H9 (cell line): ENCODE measurements around the gene STK35. TPM values are rescaled to one million over a fixed set of nuclear protein-coding genes. Genes with fewer than 3 reads are reported as not detected.

Source experiments
- DNase-seq: peaks from one replicate; pipeline ENCODE4 v3.0.0-alpha.2; 2017
- H2AFZ ChIP-seq: one replicate; pipeline ENCODE4 v1.6.1; 2013; ENCODE audit warnings: mild to moderate bottlenecking, low read length, control low read depth, moderate library complexity
- H2AK5ac ChIP-seq: 2 replicates; pipeline ENCODE4 v1.6.1; 2013; ENCODE audit warnings: low read length, control low read depth, mixed read lengths; ENCODE audit not compliant: insufficient read length
- H2BK120ac ChIP-seq: one replicate; pipeline ENCODE4 v1.6.1; 2013; ENCODE audit warnings: low read depth, mild to moderate bottlenecking, low read length, control low read depth, inconsistent platforms; ENCODE audit not compliant: poor library complexity, severe bottlenecking
- H2BK12ac ChIP-seq: 2 replicates; pipeline ENCODE4 v1.6.1; 2013; ENCODE audit warnings: low read length, control low read depth, mixed read lengths, low read depth; ENCODE audit not compliant: insufficient read length
- H2BK15ac ChIP-seq: 2 replicates; pipeline ENCODE4 v1.6.1; 2013; ENCODE audit warnings: low read depth, low read length, control low read depth
- H2BK20ac ChIP-seq: one replicate; pipeline ENCODE4 v1.6.1; 2013; ENCODE audit warnings: low read depth, mild to moderate bottlenecking, low read length, control low read depth, inconsistent platforms; ENCODE audit not compliant: poor library complexity, severe bottlenecking
- H2BK5ac ChIP-seq: 2 replicates; pipeline ENCODE4 v1.6.1; 2013; ENCODE audit warnings: low read length, control low read depth, mixed read lengths; ENCODE audit not compliant: insufficient read length
- H3K14ac ChIP-seq: 2 replicates; pipeline ENCODE4 v1.6.1; 2013; ENCODE audit warnings: low read length, control low read depth; ENCODE audit not compliant: insufficient read depth
- H3K18ac ChIP-seq: 2 replicates; pipeline ENCODE4 v1.6.1; 2013; ENCODE audit warnings: low read depth, mild to moderate bottlenecking, mixed read lengths, low read length, control low read depth; ENCODE audit not compliant: insufficient read length
- H3K23ac ChIP-seq: 2 replicates; pipeline ENCODE4 v1.6.1; 2013; ENCODE audit warnings: low read length, control low read depth, mixed read lengths, low read depth; ENCODE audit not compliant: insufficient read length
- H3K23me2 ChIP-seq: 2 replicates; pipeline ENCODE4 v1.6.1; 2013; ENCODE audit warnings: low read depth, mild to moderate bottlenecking, mixed read lengths, low read length, control low read depth; ENCODE audit not compliant: insufficient read length, poor library complexity, severe bottlenecking
- H3K27ac ChIP-seq: 2 replicates; pipeline ENCODE4 v1.5.1; 2013; ENCODE audit warnings: low read length, control low read depth, mixed read lengths, low read depth; ENCODE audit not compliant: insufficient read length
- H3K27me3 ChIP-seq: 2 replicates; pipeline ENCODE4 v1.6.1; 2013; ENCODE audit warnings: low read length, control low read depth, inconsistent platforms; ENCODE audit not compliant: insufficient read depth
- H3K4ac ChIP-seq: 2 replicates; pipeline ENCODE4 v1.6.1; 2013; ENCODE audit warnings: low read depth, mild to moderate bottlenecking, control low read depth, inconsistent platforms, low read length, moderate library complexity
- H3K4me1 ChIP-seq: 2 replicates; pipeline ENCODE4 v1.6.1; 2013; ENCODE audit warnings: low read length, control low read depth, inconsistent platforms; ENCODE audit not compliant: insufficient read depth
- H3K4me2 ChIP-seq: 2 replicates; pipeline ENCODE4 v1.6.1; 2013; ENCODE audit warnings: low read length, control low read depth, mixed read lengths; ENCODE audit not compliant: insufficient read length, insufficient read depth
- H3K56ac ChIP-seq: 2 replicates; pipeline ENCODE4 v1.6.1; 2013; ENCODE audit warnings: low read depth, mild to moderate bottlenecking, mixed read lengths, low read length, control low read depth; ENCODE audit not compliant: insufficient read length
- H3K79me1 ChIP-seq: 2 replicates; pipeline ENCODE4 v1.6.1; 2013; ENCODE audit warnings: low read depth, mild to moderate bottlenecking, moderate library complexity, low read length, control low read depth, inconsistent platforms; ENCODE audit not compliant: insufficient read depth, poor library complexity, severe bottlenecking
- H3K79me2 ChIP-seq: 2 replicates; pipeline ENCODE4 v1.6.1; 2013; ENCODE audit warnings: low read length, control low read depth, inconsistent platforms; ENCODE audit not compliant: insufficient read depth
- H3K9ac ChIP-seq: 2 replicates; pipeline ENCODE4 v1.6.1; 2013; ENCODE audit warnings: low read length, control low read depth, mixed read lengths; ENCODE audit not compliant: insufficient read length; ENCODE audit errors: extremely low read depth
- H3K9me3 ChIP-seq: one replicate; pipeline ENCODE4 v1.6.1; 2013; ENCODE audit warnings: low read depth, low read length, inconsistent platforms; ENCODE audit not compliant: control insufficient read depth
- H3T11ph ChIP-seq: one replicate; pipeline ENCODE4 v1.6.1; 2013; ENCODE audit warnings: mild to moderate bottlenecking, low read length, control low read depth, inconsistent platforms
- H4K20me1 ChIP-seq: one replicate; pipeline ENCODE4 v1.6.1; 2013; ENCODE audit not compliant: control insufficient read depth, insufficient read length, insufficient read depth
- H4K5ac ChIP-seq: 2 replicates; pipeline ENCODE4 v1.6.1; 2013; ENCODE audit warnings: low read depth, mild to moderate bottlenecking, mixed read lengths, low read length, control low read depth; ENCODE audit not compliant: insufficient read length
- H4K8ac ChIP-seq: replicated peaks from 2 replicates; pipeline ENCODE4 v1.6.1; 2013; ENCODE audit warnings: low read length, control low read depth, mixed read lengths, low read depth; ENCODE audit not compliant: insufficient read length
- H4K91ac ChIP-seq: 2 replicates; pipeline ENCODE4 v1.6.1; 2013; ENCODE audit warnings: low read depth, mild to moderate bottlenecking, moderate library complexity, mixed read lengths, low read length, control low read depth; ENCODE audit not compliant: insufficient read length
- H3K27ac Mint-ChIP-seq, 3 experiments: 2 replicates in 2 of 3; 3 replicates in 1 of 3; pipeline ENCODE4 v1.8.0; 2020 to 2021; ENCODE audit warnings: mixed read lengths in 3 of 3, mild to moderate bottlenecking in 1 of 3, moderate library complexity in 1 of 3
- H3K27me3 Mint-ChIP-seq: 2 replicates; pipeline ENCODE4 v1.8.0; 2021; ENCODE audit warnings: low read depth, mild to moderate bottlenecking, moderate library complexity, mixed read lengths
- H3K36me3 Mint-ChIP-seq, 3 experiments: 2 replicates in 2 of 3; 3 replicates in 1 of 3; pipeline ENCODE4 v1.8.0; 2020 to 2021; ENCODE audit warnings: low read depth in 3 of 3, mixed read lengths in 3 of 3; ENCODE audit not compliant: insufficient read depth in 1 of 3
- H3K4me1 Mint-ChIP-seq, 2 experiments: 2 replicates each; pipeline ENCODE4 v1.8.0; 2020; ENCODE audit warnings: mixed read lengths in 2 of 2
- H3K4me3 Mint-ChIP-seq, 2 experiments: 2 replicates in 1 of 2; 3 replicates in 1 of 2; pipeline ENCODE4 v1.8.0; 2020 to 2021; ENCODE audit warnings: mild to moderate bottlenecking in 2 of 2, mixed read lengths in 2 of 2, moderate library complexity in 1 of 2
- H3K9me3 Mint-ChIP-seq, 2 experiments: 2 replicates in 1 of 2; 3 replicates in 1 of 2; pipeline ENCODE4 v1.8.0; 2020; ENCODE audit warnings: mild to moderate bottlenecking in 2 of 2, mixed read lengths in 2 of 2, moderate library complexity in 1 of 2
- WGBS: extraction: QIAGEN DNeasy Blood & Tissue Kit; methylation state at CpG from one replicate; pipeline ENCODE4 v1.1.7; 2013; ENCODE audit warnings: missing lambda C conversion rate, low lambda C conversion rate, mixed read lengths; ENCODE audit not compliant: insufficient read length; ENCODE audit errors: extremely low coverage; 5-methylcytosine and 5-hydroxymethylcytosine counted together
- total RNA-seq: library from RNA; stranded (reverse); gene quantifications from 2 replicates; pipeline ENCODE4 v1.2.1, GENCODE V29; 2021
- TF ChIP-seq, protein P1 (sequence below): fragments of 200-600 bp; sonication (generic); conservative IDR thresholded peaks from 3 replicates; pipeline ENCODE4 v1.8.0; 2021; ENCODE audit warnings: antibody characterized with exemption, mild to moderate bottlenecking

STK35 gene
- total RNA-seq, 1 experiment from 2014 or later, result 66.2 TPM

DNA sequence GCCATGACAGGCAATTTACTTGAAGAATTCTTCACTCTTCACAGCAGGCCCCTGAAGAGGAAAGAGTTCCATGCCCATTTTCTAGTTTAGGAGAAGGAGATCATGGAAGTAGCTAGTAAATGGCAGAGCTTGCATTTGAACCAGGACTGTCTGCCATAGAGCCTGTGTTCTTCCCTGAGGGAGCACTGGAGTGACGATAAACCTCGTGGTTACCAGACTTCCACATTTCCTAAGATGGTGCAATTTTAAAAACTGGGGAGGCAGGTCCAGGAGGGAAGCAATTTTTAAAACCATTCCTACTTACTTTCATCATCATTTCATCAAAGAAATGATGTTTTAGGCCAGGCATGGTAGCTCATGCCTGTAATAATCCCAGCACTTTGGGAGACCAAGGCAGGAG, 36.8 kb downstream of the STK35 start:
- Mint-ChIP-seq H3K4me3 (no peak overlapping the region), H3K27me3 (no peaks in the 10 kb centered on the region), H3K36me3 (peaks cover 0 to 6% (median 5%) of the 10 kb centered on the region in 3 experiments; a peak in 1 of 7 replicates), H3K27ac (no peak overlapping the region; a peak in 1 of 7 replicates), H3K9me3 (no peaks in the 10 kb centered on the region), H3K4me1 (peaks cover 20 to 26% of the 10 kb centered on the region in 2 experiments)
- no peak overlapping the region for H4K8ac ChIP-seq
- H4K91ac ChIP-seq, result no peak overlapping the region
- no peak overlapping the region for H2BK12ac ChIP-seq
- no peaks in the 10 kb centered on the region for H3K4me1 ChIP-seq
- no peak overlapping the region for H3K9ac ChIP-seq
- no peaks in the 10 kb centered on the region for H3K23me2 ChIP-seq
- DNase-seq, result no peak
- H3K56ac ChIP-seq, result no peak overlapping the region
- H2BK20ac ChIP-seq, result no peak overlapping the region
- no peak overlapping the region for H4K5ac ChIP-seq
- H3K4me2 ChIP-seq, result no peak overlapping the region
- H3K79me1 ChIP-seq, result no peaks in the 10 kb centered on the region
- no peak overlapping the region for H2AFZ ChIP-seq
- H3K27ac ChIP-seq, result no peak overlapping the region
- H4K20me1 ChIP-seq, result no peaks in the 10 kb centered on the region
- no peak overlapping the region for H2BK120ac ChIP-seq
- no peak overlapping the region for H3K14ac ChIP-seq
- TF ChIP-seq, protein P1, sequence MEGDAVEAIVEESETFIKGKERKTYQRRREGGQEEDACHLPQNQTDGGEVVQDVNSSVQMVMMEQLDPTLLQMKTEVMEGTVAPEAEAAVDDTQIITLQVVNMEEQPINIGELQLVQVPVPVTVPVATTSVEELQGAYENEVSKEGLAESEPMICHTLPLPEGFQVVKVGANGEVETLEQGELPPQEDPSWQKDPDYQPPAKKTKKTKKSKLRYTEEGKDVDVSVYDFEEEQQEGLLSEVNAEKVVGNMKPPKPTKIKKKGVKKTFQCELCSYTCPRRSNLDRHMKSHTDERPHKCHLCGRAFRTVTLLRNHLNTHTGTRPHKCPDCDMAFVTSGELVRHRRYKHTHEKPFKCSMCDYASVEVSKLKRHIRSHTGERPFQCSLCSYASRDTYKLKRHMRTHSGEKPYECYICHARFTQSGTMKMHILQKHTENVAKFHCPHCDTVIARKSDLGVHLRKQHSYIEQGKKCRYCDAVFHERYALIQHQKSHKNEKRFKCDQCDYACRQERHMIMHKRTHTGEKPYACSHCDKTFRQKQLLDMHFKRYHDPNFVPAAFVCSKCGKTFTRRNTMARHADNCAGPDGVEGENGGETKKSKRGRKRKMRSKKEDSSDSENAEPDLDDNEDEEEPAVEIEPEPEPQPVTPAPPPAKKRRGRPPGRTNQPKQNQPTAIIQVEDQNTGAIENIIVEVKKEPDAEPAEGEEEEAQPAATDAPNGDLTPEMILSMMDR, result no peak
- H3K79me2 ChIP-seq, result peaks cover 3% of the 10 kb centered on the region; the same call in 1 of the 2 replicates
- H3T11ph ChIP-seq, result no peak overlapping the region
- no peak overlapping the region for H2AK5ac ChIP-seq
- H3K4ac ChIP-seq, result no peak overlapping the region
- no peak overlapping the region for H3K18ac ChIP-seq
- no CpG with 5 or more reads among the region's 2 CpGs for WGBS
- no peaks in the 10 kb centered on the region for H3K9me3 ChIP-seq
- no peaks in the 10 kb centered on the region for H3K27me3 ChIP-seq
- no peak overlapping the region for H2BK5ac ChIP-seq
- H3K23ac ChIP-seq, result no peak overlapping the region
- no peak overlapping the region for H2BK15ac ChIP-seq
